SK-N-SH treated with all-trans-retinoic acid at 6 μM for 48 hours (cell line): ENCODE measurements around the gene TEX11.

Experiments
- ATAC-seq: fragments of 200-7000 bp; cut with Tn5 transposase; 3 replicates; pipeline ENCODE4 v1.9.1; 2020; ENCODE audit warnings: mild to moderate bottlenecking, moderate library complexity
- ARNTL ChIP-seq: fragments of 450-650 bp; formaldehyde crosslinking; IDR thresholded peaks from 2 replicates; pipeline ENCODE4 v1.5.0; 2020; ENCODE audit warnings: low read depth, mild to moderate bottlenecking, moderate library complexity, borderline replicate concordance
- CSDC2 ChIP-seq: fragments of 250-450 bp; sonication (Bioruptor Pico); IDR thresholded peaks from 2 replicates; pipeline ENCODE4 v1.5.0; 2020; ENCODE audit warnings: mild to moderate bottlenecking, moderate library complexity
- ESRRG ChIP-seq: fragments of 250-450 bp; sonication (Bioruptor Pico); IDR thresholded peaks from 2 replicates; pipeline ENCODE4 v1.6.1; 2021; ENCODE audit warnings: mild to moderate bottlenecking
- ISL1 ChIP-seq: fragments of 250-450 bp; sonication (Bioruptor Pico); IDR thresholded peaks from 2 replicates; pipeline ENCODE4 v2.1.2; 2022; ENCODE audit warnings: mild to moderate bottlenecking, moderate library complexity
- OSR1 ChIP-seq: fragments of 250-450 bp; sonication (Bioruptor Pico); IDR thresholded peaks from 2 replicates; pipeline ENCODE4 v1.8.0; 2022; ENCODE audit warnings: moderate library complexity, mild to moderate bottlenecking, inconsistent platforms
- PPARA ChIP-seq: fragments of 250-450 bp; sonication (Bioruptor Pico); IDR thresholded peaks from 2 replicates; pipeline ENCODE4 v1.5.0; 2020; ENCODE audit warnings: mild to moderate bottlenecking, borderline replicate concordance
- RARB ChIP-seq: fragments of 250-450 bp; sonication (Bioruptor Pico); IDR thresholded peaks from 2 replicates; pipeline ENCODE4 v1.8.0; 2021; ENCODE audit warnings: mild to moderate bottlenecking, moderate library complexity
- SNAI2 ChIP-seq: fragments of 250-450 bp; sonication (Bioruptor Pico); IDR thresholded peaks from 2 replicates; pipeline ENCODE4 v1.5.0; 2020; ENCODE audit warnings: mild to moderate bottlenecking, moderate library complexity
- TCF4 ChIP-seq: fragments of 250-450 bp; sonication (Bioruptor Pico); IDR thresholded peaks from 2 replicates; pipeline ENCODE4 v1.8.0; 2021; ENCODE audit warnings: mild to moderate bottlenecking, moderate library complexity, borderline replicate concordance
- TOX ChIP-seq: fragments of 250-450 bp; sonication (Bioruptor Pico); IDR thresholded peaks from 2 replicates; pipeline ENCODE4 v1.8.0; 2021; ENCODE audit warnings: mild to moderate bottlenecking, moderate library complexity, borderline replicate concordance
- ZC3H10 ChIP-seq: fragments of 250-450 bp; sonication (Bioruptor Pico); IDR thresholded peaks from 2 replicates; pipeline ENCODE4 v1.5.1; 2021; ENCODE audit warnings: mild to moderate bottlenecking, moderate library complexity
- ZFP3 ChIP-seq: fragments of 250-450 bp; sonication (Bioruptor Pico); IDR thresholded peaks from 2 replicates; pipeline ENCODE4 v1.5.0; 2020; ENCODE audit warnings: mild to moderate bottlenecking, moderate library complexity
- ZFP30 ChIP-seq: fragments of 450-650 bp; formaldehyde crosslinking; IDR thresholded peaks from 2 replicates; pipeline ENCODE4 v1.5.0; 2022; ENCODE audit warnings: mild to moderate bottlenecking, moderate library complexity
- ZNF565 ChIP-seq: fragments of 450-650 bp; formaldehyde crosslinking; conservative IDR thresholded peaks from 2 replicates; pipeline ENCODE4 v1.5.0; 2020; ENCODE audit warnings: low read depth, mild to moderate bottlenecking, moderate library complexity
- ZNF70 ChIP-seq: fragments of 450-650 bp; formaldehyde crosslinking; IDR thresholded peaks from 2 replicates; pipeline ENCODE4 v1.5.0; 2020; ENCODE audit warnings: mild to moderate bottlenecking, moderate library complexity
- ZNF8 ChIP-seq: fragments of 450-650 bp; formaldehyde crosslinking; IDR thresholded peaks from 2 replicates; pipeline ENCODE4 v1.5.0; 2020; ENCODE audit warnings: mild to moderate bottlenecking, moderate library complexity
- TF ChIP-seq, protein P1 (sequence below): fragments of 250-450 bp; sonication (Bioruptor Pico); IDR thresholded peaks from 2 replicates; pipeline ENCODE4 v1.5.1; 2021; ENCODE audit warnings: mild to moderate bottlenecking, moderate library complexity
- TF ChIP-seq, protein P2 (sequence below): fragments of 250-450 bp; sonication (Bioruptor Pico); IDR thresholded peaks from 2 replicates; pipeline ENCODE4 v1.8.0; 2020; ENCODE audit warnings: mild to moderate bottlenecking, moderate library complexity, borderline replicate concordance
- TF ChIP-seq, protein P3 (sequence below): fragments of 250-450 bp; sonication (Bioruptor Pico); IDR thresholded peaks from 2 replicates; pipeline ENCODE4 v1.5.0; 2020; ENCODE audit warnings: mild to moderate bottlenecking, moderate library complexity
- TF ChIP-seq, protein P4 (sequence below): fragments of 250-450 bp; sonication (Bioruptor Pico); IDR thresholded peaks from 2 replicates; pipeline ENCODE4 v1.5.1; 2020; ENCODE audit warnings: low read depth, mild to moderate bottlenecking, moderate library complexity
- TF ChIP-seq, protein P5 (sequence below): fragments of 250-450 bp; sonication (Bioruptor Pico); IDR thresholded peaks from 2 replicates; pipeline ENCODE4 v1.8.0; 2021; ENCODE audit warnings: low read depth, mild to moderate bottlenecking, moderate library complexity, borderline replicate concordance

Gene TEX11

DNA sequence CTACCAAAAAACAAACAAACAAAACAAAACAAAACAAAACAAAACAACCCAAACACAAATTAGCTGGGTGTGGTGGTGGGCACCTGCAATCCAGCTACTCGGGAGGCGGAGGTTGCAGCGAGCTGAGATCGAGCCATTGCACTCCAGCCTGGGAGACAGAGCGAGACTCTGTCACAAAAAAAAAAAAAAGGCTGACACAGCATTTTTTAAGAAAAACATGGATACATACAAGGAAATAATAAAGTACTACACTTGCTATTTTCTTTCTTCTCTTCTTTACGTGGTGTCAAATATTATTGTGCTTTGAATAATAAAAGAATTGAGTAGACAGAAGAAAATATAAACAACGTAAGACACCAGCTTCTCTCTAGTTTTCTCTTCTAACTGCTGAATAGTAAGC lies 73.9 kb downstream of the TEX11 start:
- no peak for ATAC-seq
- TF ChIP-seq, protein P1, sequence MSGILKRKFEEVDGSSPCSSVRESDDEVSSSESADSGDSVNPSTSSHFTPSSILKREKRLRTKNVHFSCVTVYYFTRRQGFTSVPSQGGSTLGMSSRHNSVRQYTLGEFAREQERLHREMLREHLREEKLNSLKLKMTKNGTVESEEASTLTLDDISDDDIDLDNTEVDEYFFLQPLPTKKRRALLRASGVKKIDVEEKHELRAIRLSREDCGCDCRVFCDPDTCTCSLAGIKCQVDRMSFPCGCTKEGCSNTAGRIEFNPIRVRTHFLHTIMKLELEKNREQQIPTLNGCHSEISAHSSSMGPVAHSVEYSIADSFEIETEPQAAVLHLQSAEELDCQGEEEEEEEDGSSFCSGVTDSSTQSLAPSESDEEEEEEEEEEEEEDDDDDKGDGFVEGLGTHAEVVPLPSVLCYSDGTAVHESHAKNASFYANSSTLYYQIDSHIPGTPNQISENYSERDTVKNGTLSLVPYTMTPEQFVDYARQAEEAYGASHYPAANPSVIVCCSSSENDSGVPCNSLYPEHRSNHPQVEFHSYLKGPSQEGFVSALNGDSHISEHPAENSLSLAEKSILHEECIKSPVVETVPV (CRISPR knock-in tag), result no peak
- TF ChIP-seq RARB (CRISPR knock-in tag) (no peak), ESRRG (CRISPR knock-in tag) (no peak), ZNF70 (CRISPR knock-in tag) (no peak), ZFP3 (CRISPR knock-in tag) (no peak), SNAI2 (CRISPR knock-in tag) (no peak), OSR1 (CRISPR knock-in tag) (no peak), ARNTL (CRISPR knock-in tag) (no peak), ZFP30 (no peak), ZNF8 (CRISPR knock-in tag) (no peak), CSDC2 (CRISPR knock-in tag) (no peak), PPARA (CRISPR knock-in tag) (no peak), ISL1 (CRISPR knock-in tag) (no peak), TOX (no peak), TCF4 (no peak), ZC3H10 (CRISPR knock-in tag) (no peak)
- TF ChIP-seq, protein P2, sequence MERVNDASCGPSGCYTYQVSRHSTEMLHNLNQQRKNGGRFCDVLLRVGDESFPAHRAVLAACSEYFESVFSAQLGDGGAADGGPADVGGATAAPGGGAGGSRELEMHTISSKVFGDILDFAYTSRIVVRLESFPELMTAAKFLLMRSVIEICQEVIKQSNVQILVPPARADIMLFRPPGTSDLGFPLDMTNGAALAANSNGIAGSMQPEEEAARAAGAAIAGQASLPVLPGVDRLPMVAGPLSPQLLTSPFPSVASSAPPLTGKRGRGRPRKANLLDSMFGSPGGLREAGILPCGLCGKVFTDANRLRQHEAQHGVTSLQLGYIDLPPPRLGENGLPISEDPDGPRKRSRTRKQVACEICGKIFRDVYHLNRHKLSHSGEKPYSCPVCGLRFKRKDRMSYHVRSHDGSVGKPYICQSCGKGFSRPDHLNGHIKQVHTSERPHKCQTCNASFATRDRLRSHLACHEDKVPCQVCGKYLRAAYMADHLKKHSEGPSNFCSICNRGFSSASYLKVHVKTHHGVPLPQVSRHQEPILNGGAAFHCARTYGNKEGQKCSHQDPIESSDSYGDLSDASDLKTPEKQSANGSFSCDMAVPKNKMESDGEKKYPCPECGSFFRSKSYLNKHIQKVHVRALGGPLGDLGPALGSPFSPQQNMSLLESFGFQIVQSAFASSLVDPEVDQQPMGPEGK, result no peak
- TF ChIP-seq, protein P3, sequence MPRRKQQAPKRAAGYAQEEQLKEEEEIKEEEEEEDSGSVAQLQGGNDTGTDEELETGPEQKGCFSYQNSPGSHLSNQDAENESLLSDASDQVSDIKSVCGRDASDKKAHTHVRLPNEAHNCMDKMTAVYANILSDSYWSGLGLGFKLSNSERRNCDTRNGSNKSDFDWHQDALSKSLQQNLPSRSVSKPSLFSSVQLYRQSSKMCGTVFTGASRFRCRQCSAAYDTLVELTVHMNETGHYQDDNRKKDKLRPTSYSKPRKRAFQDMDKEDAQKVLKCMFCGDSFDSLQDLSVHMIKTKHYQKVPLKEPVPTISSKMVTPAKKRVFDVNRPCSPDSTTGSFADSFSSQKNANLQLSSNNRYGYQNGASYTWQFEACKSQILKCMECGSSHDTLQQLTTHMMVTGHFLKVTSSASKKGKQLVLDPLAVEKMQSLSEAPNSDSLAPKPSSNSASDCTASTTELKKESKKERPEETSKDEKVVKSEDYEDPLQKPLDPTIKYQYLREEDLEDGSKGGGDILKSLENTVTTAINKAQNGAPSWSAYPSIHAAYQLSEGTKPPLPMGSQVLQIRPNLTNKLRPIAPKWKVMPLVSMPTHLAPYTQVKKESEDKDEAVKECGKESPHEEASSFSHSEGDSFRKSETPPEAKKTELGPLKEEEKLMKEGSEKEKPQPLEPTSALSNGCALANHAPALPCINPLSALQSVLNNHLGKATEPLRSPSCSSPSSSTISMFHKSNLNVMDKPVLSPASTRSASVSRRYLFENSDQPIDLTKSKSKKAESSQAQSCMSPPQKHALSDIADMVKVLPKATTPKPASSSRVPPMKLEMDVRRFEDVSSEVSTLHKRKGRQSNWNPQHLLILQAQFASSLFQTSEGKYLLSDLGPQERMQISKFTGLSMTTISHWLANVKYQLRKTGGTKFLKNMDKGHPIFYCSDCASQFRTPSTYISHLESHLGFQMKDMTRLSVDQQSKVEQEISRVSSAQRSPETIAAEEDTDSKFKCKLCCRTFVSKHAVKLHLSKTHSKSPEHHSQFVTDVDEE (CRISPR knock-in tag), result no peak
- TF ChIP-seq, protein P4, sequence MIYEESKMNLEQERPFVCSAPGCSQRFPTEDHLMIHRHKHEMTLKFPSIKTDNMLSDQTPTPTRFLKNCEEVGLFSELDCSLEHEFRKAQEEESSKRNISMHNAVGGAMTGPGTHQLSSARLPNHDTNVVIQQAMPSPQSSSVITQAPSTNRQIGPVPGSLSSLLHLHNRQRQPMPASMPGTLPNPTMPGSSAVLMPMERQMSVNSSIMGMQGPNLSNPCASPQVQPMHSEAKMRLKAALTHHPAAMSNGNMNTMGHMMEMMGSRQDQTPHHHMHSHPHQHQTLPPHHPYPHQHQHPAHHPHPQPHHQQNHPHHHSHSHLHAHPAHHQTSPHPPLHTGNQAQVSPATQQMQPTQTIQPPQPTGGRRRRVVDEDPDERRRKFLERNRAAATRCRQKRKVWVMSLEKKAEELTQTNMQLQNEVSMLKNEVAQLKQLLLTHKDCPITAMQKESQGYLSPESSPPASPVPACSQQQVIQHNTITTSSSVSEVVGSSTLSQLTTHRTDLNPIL (CRISPR knock-in tag), result no peak
- TF ChIP-seq, protein P5, sequence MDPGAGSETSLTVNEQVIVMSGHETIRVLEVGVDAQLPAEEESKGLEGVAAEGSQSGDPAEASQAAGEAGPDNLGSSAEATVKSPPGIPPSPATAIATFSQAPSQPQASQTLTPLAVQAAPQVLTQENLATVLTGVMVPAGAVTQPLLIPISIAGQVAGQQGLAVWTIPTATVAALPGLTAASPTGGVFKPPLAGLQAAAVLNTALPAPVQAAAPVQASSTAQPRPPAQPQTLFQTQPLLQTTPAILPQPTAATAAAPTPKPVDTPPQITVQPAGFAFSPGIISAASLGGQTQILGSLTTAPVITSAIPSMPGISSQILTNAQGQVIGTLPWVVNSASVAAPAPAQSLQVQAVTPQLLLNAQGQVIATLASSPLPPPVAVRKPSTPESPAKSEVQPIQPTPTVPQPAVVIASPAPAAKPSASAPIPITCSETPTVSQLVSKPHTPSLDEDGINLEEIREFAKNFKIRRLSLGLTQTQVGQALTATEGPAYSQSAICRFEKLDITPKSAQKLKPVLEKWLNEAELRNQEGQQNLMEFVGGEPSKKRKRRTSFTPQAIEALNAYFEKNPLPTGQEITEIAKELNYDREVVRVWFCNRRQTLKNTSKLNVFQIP, result no peak

DNA sequence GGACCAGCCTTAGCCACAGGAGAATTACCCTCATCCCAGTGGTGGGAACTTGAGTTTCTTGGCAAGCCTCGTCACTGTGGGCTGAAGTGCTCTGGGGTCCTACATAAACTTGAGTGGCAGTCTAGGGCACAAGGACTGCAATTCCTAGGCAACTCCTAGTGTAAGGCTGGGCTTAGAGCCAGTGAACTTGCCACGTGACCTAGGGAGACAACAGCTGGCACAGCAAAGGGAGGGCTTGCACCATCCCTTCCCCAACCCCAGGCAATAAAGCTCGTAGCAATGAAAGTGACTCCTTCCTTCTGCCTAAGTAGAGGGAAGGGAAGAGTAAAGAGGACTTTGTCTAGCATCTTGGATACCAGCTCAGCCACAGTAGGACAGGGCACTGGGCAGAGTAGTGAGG lies 81.8 kb downstream of the TEX11 start:
- ATAC-seq, result no peak
- TF ChIP-seq ZNF70 (CRISPR knock-in tag), result no peak
- no peak for TF ChIP-seq ARNTL (CRISPR knock-in tag)
- TF ChIP-seq CSDC2 (CRISPR knock-in tag), result no peak
- TF ChIP-seq PPARA (CRISPR knock-in tag), result no peak
- no peak for TF ChIP-seq OSR1 (CRISPR knock-in tag)
- TF ChIP-seq, protein P2, result no peak
- no peak for TF ChIP-seq TOX
- TF ChIP-seq ZC3H10 (CRISPR knock-in tag), result no peak
- TF ChIP-seq, protein P5, result no peak
- no peak for TF ChIP-seq ZNF565 (CRISPR knock-in tag)
- TF ChIP-seq, protein P1 (CRISPR knock-in tag), result no peak
- no peak for TF ChIP-seq ZFP3 (CRISPR knock-in tag)
- no peak for TF ChIP-seq ESRRG (CRISPR knock-in tag)
